ENCODE results near the gene DCLK2. TPM values are rescaled to one million over a fixed set of nuclear protein-coding genes. Genes with fewer than 3 reads are reported as not detected.
A peak's percentile ranks its signal among the peaks of the same experiment; 100 is the strongest.

Gene DCLK2
- total and polyA plus RNA-seq, 2 of the 4 experiments (the other 2 are of a cell fraction) = 11.3 to 15.5 TPM

DNA sequence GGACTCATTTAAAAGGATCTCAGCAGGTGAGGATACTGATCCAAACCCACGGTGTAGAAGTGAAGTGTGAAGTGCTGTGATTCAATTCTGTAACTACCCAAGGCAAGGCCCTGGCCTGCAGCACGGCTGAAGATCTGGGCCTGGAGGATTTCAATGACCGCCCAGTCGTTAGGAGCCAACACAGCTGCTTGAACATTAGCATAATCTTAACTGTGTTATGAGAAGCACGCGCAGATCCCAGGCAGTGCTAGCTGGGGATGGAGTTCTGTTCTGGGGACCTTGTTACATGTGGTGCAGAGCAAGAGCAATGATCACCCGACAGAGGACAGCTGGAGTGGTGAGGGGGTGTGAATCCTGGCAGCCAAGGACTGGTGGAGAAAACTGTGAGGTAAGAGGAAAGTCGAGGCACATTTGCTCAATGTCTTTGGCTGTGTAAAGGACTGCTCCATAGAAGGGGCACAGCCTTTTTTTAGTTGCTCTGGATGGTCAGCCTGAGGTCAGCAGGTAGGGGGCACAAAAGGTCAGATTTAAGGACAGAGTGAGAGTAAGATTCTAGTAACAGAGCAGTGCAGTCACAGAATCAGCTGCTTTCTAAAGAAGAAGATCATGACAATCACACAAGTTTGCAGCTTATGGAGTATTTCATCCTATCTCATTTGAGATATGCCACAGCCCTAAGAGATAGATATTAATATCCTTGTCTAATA is 181.8 kb downstream of the DCLK2 start:
- no peak overlapping the region for H2BK20ac ChIP-seq (ENCODE audit: low read depth, low read length)
- H3K14ac ChIP-seq (replicated peaks; ENCODE audit: low read depth, low read length) = 0 out of 2 replicates have a peak overlapping the region, but pooled peaks have one; percentile 23
- POLR2A ChIA-PET (ENCODE audit: unreplicated experiment) = no interaction called here
- H3K4me2 ChIP-seq (ENCODE audit: low read depth, low read length) = no peak overlapping the region
- H3K79me1 ChIP-seq (ENCODE audit: low read depth in 1 of 2, low read length in 2 of 2) = 0 out of 4 replicates have a peak, but pooled peaks cover 0 to 5% of the 10 kb centered on the region in 2 experiments
- no peaks in the 10 kb centered on the region for H3K27me3 ChIP-seq (ENCODE audit: control insufficient read depth, insufficient read depth, low read length)
- H3K27ac ChIP-seq (ENCODE audit: insufficient read depth, low read length) = no peak overlapping the region
- H3K36me3 ChIP-seq (ENCODE audit: control insufficient read depth, insufficient read depth, low read length) = peaks cover 12% of the 10 kb centered on the region
- no peaks in the 10 kb centered on the region for H4K20me1 ChIP-seq (ENCODE audit: insufficient read depth, low read length)
- no peak overlapping the region for H3K23ac ChIP-seq (ENCODE audit: low read depth, low read length)
- no peak overlapping the region for H2BK15ac ChIP-seq (ENCODE audit: low read depth, low read length)
- H3K18ac ChIP-seq (ENCODE audit: low read depth, low read length) = no peak overlapping the region
- no TSS peak for BruUV-seq (replicated peaks)
- ATAC-seq (ENCODE audit: low read depth) (no peak), DNase-seq (no peak)
- 69% methylated on average over 3 of the region's 8 CpGs; no CpG with 5 or more reads in 1 of the 2 experiments for WGBS, 2 experiments (ENCODE audit: extremely low coverage in 2 of 2, insufficient read length in 1 of 2)
- TF ChIP-seq FOS (IDR thresholded peaks at IDR 0.05; ENCODE audit: low read depth, low read length) = no peak
- no peak for TF ChIP-seq POLR2A (IDR thresholded peaks at IDR 0.05; ENCODE audit: low read depth, low read length)
- TF ChIP-seq, protein P1, sequence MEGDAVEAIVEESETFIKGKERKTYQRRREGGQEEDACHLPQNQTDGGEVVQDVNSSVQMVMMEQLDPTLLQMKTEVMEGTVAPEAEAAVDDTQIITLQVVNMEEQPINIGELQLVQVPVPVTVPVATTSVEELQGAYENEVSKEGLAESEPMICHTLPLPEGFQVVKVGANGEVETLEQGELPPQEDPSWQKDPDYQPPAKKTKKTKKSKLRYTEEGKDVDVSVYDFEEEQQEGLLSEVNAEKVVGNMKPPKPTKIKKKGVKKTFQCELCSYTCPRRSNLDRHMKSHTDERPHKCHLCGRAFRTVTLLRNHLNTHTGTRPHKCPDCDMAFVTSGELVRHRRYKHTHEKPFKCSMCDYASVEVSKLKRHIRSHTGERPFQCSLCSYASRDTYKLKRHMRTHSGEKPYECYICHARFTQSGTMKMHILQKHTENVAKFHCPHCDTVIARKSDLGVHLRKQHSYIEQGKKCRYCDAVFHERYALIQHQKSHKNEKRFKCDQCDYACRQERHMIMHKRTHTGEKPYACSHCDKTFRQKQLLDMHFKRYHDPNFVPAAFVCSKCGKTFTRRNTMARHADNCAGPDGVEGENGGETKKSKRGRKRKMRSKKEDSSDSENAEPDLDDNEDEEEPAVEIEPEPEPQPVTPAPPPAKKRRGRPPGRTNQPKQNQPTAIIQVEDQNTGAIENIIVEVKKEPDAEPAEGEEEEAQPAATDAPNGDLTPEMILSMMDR (conservative IDR thresholded peaks at IDR 0.05; ENCODE audit: low read depth, low read length) = no peak
- TF ChIP-seq, protein P2, sequence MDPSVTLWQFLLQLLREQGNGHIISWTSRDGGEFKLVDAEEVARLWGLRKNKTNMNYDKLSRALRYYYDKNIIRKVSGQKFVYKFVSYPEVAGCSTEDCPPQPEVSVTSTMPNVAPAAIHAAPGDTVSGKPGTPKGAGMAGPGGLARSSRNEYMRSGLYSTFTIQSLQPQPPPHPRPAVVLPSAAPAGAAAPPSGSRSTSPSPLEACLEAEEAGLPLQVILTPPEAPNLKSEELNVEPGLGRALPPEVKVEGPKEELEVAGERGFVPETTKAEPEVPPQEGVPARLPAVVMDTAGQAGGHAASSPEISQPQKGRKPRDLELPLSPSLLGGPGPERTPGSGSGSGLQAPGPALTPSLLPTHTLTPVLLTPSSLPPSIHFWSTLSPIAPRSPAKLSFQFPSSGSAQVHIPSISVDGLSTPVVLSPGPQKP (IDR thresholded peaks at IDR 0.05; ENCODE audit: borderline replicate concordance, low read depth, low read length) = no peak
- TF ChIP-seq RFX5 (IDR thresholded peaks at IDR 0.05; ENCODE audit: low read depth, low read length) = no peak
- TF ChIP-seq CEBPB (IDR thresholded peaks at IDR 0.05; ENCODE audit: low read depth, low read length) = no peak
- no peak for TF ChIP-seq RAD21 (IDR thresholded peaks at IDR 0.05; ENCODE audit: low read length)
- no peak for TF ChIP-seq MAFK (IDR thresholded peaks at IDR 0.05; ENCODE audit: low read depth, low read length)
- no peak for TF ChIP-seq MAZ (IDR thresholded peaks at IDR 0.05; ENCODE audit: borderline replicate concordance, low read depth, low read length)
- no peak for TF ChIP-seq CHD1 (IDR thresholded peaks at IDR 0.05; ENCODE audit: low read depth, low read length)
- no peak for TF ChIP-seq RCOR1 (IDR thresholded peaks at IDR 0.05; ENCODE audit: insufficient replicate concordance, low read length)
- dilution Hi-C loops (cut with HindIII; ENCODE audit: low sequenced_read_pairs, unreplicated experiment) = no loop called here
- intact Hi-C loops (cut with micrococcal nuclease) = no loop called here
- peak overlapping the region; percentile 8 for H2AK9ac ChIP-seq (replicated peaks; ENCODE audit: low read depth, low read length, poor library complexity)
- no peak overlapping the region for H2BK120ac ChIP-seq (ENCODE audit: low read depth, low read length)
- no peak overlapping the region for H4K91ac ChIP-seq (ENCODE audit: insufficient read depth, low read depth, low read length)
- no peaks in the 10 kb centered on the region for H3K9me3 ChIP-seq (ENCODE audit: control insufficient read depth, insufficient read depth, low read length)
- H3K4ac ChIP-seq (ENCODE audit: low read depth, low read length) = no peak overlapping the region
- no peak overlapping the region for H3K4me3 ChIP-seq (ENCODE audit: insufficient read depth, low read depth, low read length)
- H3K4me1 ChIP-seq (ENCODE audit: control insufficient read depth, insufficient read depth, low read length) = peaks cover 3% of the 10 kb centered on the region; the same call in 1 of the 2 replicates
- no peak overlapping the region for H4K5ac ChIP-seq (ENCODE audit: low read depth, low read length)
- no peak overlapping the region for H3K9ac ChIP-seq (ENCODE audit: low read depth, low read length)
- H2BK5ac ChIP-seq (ENCODE audit: low read depth, low read length, poor library complexity, severe bottlenecking) = no peak overlapping the region
- H2AFZ ChIP-seq (replicated peaks; ENCODE audit: low read length, poor library complexity) = no peak overlapping the region
- H2AK5ac ChIP-seq (ENCODE audit: low read depth, low read length) = no peak overlapping the region
- H4K8ac ChIP-seq (ENCODE audit: low read depth in 2 of 2, low read length in 2 of 2) = no peak overlapping the region
- H3K9me1 ChIP-seq (ENCODE audit: insufficient read depth, low read length) = no peaks in the 10 kb centered on the region
- no peak overlapping the region for H3K56ac ChIP-seq (ENCODE audit: extremely low read depth, insufficient read depth, low read length)
- CTCF ChIA-PET = no interaction called here
- in situ Hi-C loops (cut with MboI; ENCODE audit: low sequenced_read_pairs) = no loop called here

Measured in IMR-90 (cell line).